KBM-7 (cell line): Measurements from ENCODE around the gene TMEM250.
A peak's percentile ranks its signal among the peaks of the same experiment; 100 is the strongest.

Source experiments
- DNase-seq: peaks from one replicate; pipeline ENCODE4 v3.0.0-alpha.2; 2015
- in situ Hi-C: fragments of 300-500 bp; cut with MboI; formaldehyde crosslinking; loops from 2 replicates; pipeline ENCODE4 v1.14.3; 2020; ENCODE audit warnings: low sequenced_read_pairs, low pct_unique_long_range_greater_than_20kb, mixed read lengths

The TMEM250 gene

DNA sequence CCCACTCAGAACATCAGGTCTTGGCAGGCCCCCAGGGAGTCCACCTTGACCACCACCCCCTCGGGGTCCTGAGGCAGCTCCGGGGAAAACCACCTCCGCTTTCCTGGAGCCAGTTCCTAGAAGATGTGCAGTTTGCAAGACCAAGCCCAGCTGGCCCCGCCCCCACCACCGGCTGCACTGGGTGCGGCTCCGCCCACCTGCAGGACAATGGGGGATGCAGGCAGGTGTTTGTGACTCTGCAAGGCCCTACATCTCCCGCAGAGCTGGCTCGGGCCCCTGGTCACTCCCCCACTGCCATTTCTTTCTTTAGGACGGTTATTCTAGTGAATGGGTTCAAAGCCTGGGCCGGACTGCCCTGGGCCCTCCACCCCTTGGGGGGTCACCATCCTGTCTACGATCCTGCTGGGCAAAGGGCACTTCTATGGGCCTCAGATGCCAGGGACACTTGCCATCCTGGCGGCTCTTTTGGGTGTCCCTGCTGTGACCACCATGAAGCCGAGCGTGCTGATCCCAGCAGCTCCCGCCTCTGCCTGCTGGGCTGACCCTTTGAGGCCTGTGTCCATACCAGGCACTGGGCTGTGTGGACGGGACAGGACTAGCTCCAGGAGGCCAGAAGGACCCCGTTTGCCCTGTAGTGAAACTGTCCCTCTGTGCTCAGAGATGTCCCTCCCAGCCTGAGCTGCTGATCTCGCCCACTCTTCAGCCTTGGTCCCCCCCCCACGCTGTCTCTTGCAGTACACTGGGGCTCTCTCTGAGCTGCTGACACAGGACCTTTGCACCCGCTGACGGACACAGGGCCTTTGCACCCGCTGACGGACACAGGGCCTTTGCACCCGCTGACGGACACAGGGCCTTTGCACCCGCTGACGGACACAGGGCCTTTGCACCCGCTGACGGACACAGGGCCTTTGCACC is 17.7 kb downstream of the TMEM250 start:
- DNase-seq = no peak
- in situ Hi-C loops = no loop called here

GRCh38 chr9:136099542-136099941 is 19.1 kb downstream of the TMEM250 start:
- in situ Hi-C loops = no loop called here
- DNase-seq = no peak

DNA sequence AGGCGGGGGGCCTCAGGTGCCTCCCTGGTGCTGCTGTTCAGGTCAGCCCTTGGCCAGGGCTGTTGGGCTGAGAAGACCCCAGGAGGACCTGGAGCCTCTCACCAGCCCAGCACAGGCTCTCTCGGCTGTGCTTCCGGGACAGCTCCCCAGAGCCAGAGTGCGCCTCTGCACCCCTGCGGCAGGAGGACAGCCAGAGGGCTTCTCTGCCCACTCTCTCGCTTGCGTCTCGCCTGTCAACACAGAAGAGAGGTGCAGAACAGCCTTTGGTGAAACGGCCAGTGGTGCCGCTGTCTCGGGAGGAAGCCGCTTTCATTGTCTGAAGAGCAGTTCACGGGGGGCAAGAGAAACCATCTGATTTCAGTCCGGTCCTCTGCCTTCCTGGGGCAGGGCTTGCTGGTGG is 19.8 kb downstream of the TMEM250 start:
- in situ Hi-C loops = no loop called here
- no peak for DNase-seq

DNA sequence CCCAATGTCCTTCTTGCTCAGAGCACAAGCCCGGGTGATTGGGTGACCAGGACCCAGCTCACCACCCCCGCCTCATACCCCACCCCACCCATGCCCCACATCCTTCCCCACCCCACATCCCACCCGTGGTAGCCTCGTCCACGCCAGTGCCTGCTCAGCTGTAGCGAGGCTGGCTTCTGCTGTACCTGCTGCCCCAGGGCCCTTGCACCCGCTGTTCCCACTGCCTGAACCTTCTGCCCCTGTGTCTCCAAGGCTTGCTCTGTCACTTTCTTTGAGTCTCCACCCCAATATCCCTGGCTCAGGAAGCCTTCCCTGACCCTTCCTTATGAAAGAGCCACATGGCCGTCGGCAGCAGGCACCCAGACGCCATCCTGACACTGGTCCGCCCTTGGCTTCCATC is 20.5 kb downstream of the TMEM250 start:
- in situ Hi-C loops = no loop called here
- no peak for DNase-seq

DNA sequence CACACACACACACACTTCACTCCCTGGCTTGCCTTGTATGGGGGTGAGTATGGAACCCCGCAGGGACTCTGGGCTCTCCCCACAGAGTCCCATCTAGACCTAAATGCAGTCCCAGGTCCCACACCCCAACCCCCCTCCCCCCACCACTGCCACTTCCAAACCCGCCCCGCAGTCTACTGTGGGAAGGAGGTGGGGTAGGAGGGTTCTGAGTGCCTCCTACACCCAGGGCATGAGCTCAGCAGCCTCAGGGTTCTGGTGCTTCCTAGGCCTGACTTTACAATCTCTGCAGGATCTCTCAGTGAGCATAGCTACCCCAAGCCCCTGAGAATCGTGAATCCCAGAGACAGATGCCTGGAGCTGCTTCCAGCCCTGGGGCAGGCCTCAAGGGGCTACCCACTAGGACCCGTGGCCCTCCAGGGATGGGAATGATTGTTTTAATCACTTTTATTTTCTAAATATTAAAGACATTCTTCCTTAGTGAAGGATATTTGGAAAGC is 22.1 kb downstream of the TMEM250 start:
- in situ Hi-C loops = no loop called here
- no peak for DNase-seq

DNA sequence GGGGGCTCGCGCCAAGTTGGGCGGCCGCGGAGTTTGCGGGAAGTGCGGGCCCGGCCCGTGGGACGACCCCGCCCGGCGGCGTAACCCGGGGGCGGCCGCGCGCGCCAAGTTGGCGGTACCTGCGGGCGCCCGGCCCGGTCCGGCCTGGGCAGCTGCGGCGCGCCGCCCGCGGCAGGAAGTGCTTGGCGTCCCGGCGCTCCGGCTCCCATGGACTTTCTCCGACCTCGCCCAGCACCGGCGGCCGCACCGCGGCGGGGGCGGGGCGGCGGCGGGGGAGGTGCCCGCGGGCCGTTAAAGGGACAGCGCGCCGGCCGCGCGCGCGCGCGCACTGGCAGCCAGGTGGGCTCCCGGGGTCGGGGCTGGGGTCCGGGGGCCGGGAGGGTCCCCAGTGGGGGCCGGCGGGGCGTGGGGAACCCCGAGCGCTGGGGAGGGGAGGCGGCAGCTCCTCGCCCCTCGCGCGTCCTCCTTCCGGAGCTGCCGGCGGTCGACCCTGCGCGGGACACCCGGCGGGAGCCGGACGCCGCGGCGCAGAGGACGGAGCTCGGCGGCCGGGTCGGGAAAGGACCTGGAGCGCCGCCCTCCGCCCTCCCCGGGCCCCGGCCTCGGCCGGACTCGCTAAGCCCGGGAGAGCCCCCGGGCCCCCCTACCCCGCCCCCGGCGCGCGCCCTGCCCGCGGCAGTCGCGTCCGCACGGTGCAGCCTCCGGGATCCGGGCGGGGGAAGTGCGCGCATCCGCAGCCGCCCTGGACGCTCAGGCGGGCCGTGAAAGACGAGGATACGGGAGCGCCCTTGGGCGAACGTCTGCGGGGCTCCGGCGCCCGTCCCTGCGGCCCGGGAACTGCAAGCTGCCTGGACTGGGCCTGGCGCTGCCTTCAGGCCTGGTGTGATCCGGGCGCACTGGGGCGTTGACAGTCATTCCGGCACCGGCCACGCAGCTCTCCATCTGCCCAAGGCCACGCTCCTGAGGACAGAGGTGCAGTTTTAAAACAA is 23.3 kb downstream of the TMEM250 start, which contains the start of gene NACC2:
Gene NACC2, minus strand, starts transcription at position 220 of the 989 bp plus-strand sequence. CDS start 44,768 bp downstream, outside the sequence.
- in situ Hi-C loops = no loop called here
- DNase-seq = no peak

GRCh38 chr9:136093995-136094881 is 24.4 kb downstream of the TMEM250 start:
- in situ Hi-C loops = no loop called here
- peak; percentile 46 for DNase-seq

DNA sequence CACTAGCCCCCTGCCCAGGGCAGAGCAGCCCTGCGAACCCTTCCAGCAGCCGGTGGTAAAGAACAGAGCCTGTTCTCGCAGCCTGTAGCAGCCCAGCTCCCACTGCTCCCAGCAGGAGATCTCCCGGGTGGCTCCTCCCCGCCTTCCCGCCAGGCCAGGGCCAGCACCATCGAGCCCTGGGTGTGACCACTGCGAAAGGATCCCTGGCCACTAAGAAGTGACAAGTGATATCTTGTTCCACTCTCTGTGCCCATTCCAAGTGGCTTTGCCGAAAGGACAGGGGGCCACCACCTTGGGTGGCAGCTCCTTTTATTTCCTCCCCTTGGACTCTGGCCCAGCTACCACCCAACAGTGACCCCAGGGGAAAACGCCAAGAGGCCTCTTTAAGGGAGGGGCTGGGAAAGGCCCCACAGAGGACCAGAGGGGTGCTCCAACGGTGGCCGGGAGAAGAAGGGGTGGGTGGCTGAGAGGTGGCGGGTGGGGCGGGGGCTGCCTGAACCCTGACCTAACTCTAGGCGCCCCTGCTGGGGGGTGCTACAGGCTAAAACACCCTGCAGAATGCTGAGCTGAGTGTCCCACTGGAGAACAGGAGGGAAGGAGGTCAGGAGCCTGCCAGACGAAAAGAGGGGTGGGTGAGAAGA is 25.2 kb downstream of the TMEM250 start:
- in situ Hi-C loops = no loop called here
- no peak for DNase-seq

GRCh38 chr9:136092741-136093140 is 25.9 kb downstream of the TMEM250 start:
- no peak for DNase-seq
- in situ Hi-C loops = no loop called here

DNA sequence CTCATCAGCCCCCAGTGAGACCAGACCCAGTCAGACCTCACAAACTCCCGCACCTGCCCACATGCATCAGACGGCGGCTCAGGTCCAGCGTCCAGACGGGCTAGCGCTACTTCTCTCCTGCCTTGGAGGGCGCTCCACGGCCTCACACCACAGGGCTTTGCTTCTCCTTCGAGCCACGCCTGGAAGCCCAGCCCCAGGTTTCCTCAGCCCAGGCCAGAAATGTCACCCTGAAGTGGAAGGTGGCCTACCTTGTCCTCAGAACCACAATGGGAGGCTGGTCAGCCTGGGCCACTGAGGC is 26.4 kb downstream of the TMEM250 start:
- in situ Hi-C loops = no loop called here
- DNase-seq = no peak

- DNase-seq = no peak
- in situ Hi-C loops = no loop called here
Measured at GRCh38 chr9:136091582-136092352, 26.9 kb downstream of the TMEM250 start.

DNA sequence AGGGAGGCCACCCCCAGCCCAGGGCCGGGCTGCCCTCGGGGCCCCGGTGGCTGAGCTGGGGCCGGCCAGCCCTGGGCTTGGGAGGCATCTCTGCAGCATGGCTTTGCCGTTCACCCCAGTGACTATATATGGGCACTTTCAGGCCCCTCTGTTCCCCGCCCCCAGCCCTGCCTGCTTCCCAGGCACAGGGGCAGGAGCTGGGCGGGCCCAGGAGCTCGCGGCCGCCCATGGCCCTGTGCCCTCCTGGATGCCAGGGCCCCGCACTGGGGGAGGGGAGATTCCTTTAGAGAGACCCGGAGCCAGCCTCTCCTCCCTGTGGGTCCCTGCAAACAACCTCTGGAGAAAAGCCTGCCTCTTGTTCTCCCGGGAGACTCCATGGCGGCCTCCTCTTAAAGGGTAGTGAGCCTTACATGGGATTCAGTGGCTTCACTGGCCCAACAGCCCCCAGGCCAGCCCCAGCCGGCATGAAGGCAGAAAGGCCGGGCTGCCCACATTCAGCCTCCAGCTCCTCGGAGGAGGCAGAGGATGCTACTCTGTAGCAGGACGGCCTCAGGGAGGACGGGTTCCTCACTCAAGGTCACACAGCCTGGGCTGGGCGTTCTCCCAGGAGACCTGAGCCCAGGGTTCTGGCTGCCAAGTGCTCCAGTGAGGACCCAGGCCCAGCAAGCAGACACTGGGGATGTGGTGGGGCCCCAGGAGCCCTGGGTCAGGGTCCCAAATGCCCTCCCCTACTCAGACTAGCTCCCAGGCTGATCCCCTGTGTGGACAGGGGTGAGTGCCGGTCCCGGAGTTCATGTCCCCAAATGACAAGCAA is 27.7 kb downstream of the TMEM250 start:
- no peak for DNase-seq
- in situ Hi-C loops = no loop called here

DNA sequence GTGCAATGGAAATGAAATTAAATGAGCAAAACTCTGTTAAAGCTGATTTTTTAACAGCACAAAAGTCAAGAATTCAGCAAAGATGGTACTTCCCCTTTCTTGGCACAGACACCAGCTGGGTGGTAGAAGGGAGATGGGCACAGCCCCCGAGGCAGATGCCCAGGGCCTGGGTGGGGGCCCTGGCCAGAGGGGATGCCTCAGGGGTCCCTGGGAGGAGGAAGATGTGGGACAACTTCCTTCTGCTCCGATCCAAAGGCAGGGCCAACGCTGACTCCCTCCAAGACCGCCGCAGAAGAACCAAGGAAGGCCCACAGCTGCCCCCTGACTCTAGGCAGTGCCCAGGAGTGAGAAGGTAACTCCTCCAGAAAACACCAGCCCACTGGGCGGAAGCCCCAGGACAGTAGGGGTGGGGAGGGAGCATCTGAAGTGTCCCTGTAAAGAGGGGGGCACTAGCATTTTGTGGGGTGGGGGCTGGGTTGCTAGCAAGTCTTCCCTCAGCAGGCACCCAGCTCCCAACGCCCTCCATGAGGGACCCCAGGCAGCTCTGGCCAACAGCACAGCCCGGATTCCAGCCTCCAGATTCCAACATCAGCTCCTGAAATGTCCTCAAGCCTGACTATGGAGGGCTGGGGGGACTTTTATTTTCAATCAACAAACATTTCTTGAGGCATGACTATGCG is 28.5 kb downstream of the TMEM250 start:
- in situ Hi-C loops = no loop called here
- no peak for DNase-seq

GRCh38 chr9:136089697-136090045 is 29.0 kb downstream of the TMEM250 start:
- DNase-seq = peak; percentile 60
- in situ Hi-C loops = no loop called here

- no peak for DNase-seq
- in situ Hi-C loops = no loop called here
Measured at GRCh38 chr9:136088939-136089696, 29.6 kb downstream of the TMEM250 start.

GRCh38 chr9:136088481-136088938 is 30.2 kb downstream of the TMEM250 start:
- DNase-seq = no peak
- in situ Hi-C loops = no loop called here
